Testis (tissue), 3 donors: Measurements from ENCODE around the gene NUP42. TPM values are rescaled to one million over a fixed set of nuclear protein-coding genes. Genes with fewer than 3 reads are reported as not detected.

ENCODE experiments used
- DNase-seq: peaks from one replicate; pipeline ENCODE4 v3.0.0-alpha.2; 2019
- H3K27ac ChIP-seq, 2 donors: fragments of 200-600 bp; sonication (generic); one replicate each; pipeline ENCODE4 v1.5.1; 2019
- H3K27me3 ChIP-seq: fragments of 200-600 bp; sonication (generic); one replicate; pipeline ENCODE4 v1.5.1; 2019
- H3K36me3 ChIP-seq: fragments of 200-600 bp; sonication (generic); one replicate; pipeline ENCODE4 v1.5.1; 2017; ENCODE audit warnings: low read depth; ENCODE audit errors: missing control alignments
- H3K4me1 ChIP-seq: fragments of 200-600 bp; sonication (generic); one replicate; pipeline ENCODE4 v1.5.1; 2019
- H3K4me3 ChIP-seq, 2 donors: fragments of 200-600 bp; sonication (generic); one replicate each; pipeline ENCODE4 v1.5.1; 2017 to 2019
- H3K9me3 ChIP-seq: fragments of 200-600 bp; sonication (generic); one replicate; pipeline ENCODE4 v1.5.1; 2017
- POLR2A ChIP-seq: fragments of 450-650 bp; IDR thresholded peaks from one replicate; pipeline ENCODE4 v1.6.1; 2017; ENCODE audit warnings: antibody characterized with exemption, mild to moderate bottlenecking, moderate library complexity
- WGBS, 2 donors: methylation state at CpG; one replicate each; pipeline ENCODE4 v1.1.5; 2018; 5-methylcytosine and 5-hydroxymethylcytosine counted together
- intact Hi-C: fragments of 100-400 bp; cut with DNase I; formaldehyde crosslinking; loops from one replicate; pipeline ENCODE4 v1.15.1; 2023; ENCODE audit warnings: low total_unique reads
- polyA plus RNA-seq: library from polyadenylated mRNA; stranded (reverse); fragments of 350-450 nt; fragmentation: Illumina TruSeq; extraction: RNeasy Lipid Tissue Mini Kit (QIAGEN cat#74804); gene quantifications from one replicate; pipeline ENCODE4 v1.2.3, GENCODE V29; 2014; ENCODE audit warnings: low read depth, low replicate concordance; ENCODE audit not compliant: insufficient read depth
- total RNA-seq, 2 donors: library from RNA; depleted of rRNA; stranded (reverse); fragments of >200 nt; gene quantifications; one replicate each; pipeline ENCODE4 v1.2.3, GENCODE V29; 2016
- TF ChIP-seq, protein P1 (sequence below), 3 experiments: fragments of 450-650 bp in 2 of 3; fragments of 200-600 bp in 1 of 3; sonication (generic) in 1 of 3; IDR thresholded peaks; one replicate each; pipeline ENCODE4 v1.5.1; 2016 to 2019; ENCODE audit warnings: antibody characterized with exemption in 3 of 3, mild to moderate bottlenecking in 2 of 3, moderate library complexity in 1 of 3

The NUP42 gene
- total and polyA plus RNA-seq, 3 donors from 2014 or later, result 63.3 to 70.4 (median 66.1) TPM

DNA sequence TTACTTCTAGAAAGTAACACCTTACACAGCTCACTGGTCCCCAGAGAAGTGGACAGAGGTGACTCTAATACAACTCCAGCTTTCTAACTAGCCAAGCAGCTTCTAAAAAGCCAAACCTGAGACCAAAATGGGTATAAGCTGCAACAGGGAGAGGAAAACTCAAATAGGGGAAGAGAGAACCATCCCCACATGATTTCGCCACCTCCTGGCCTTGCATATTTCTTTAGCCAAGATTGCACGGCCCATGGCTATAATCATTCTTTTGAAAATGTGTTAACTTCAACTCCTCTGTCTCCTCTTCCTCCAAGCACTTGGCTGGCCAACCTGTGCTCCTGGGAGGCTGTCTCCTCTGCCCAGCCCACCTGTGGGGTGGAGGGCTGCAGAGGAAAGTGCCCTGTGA lies 28.7 kb downstream of the NUP42 start:
- no peaks in the 10 kb centered on the region for H3K36me3 ChIP-seq
- TF ChIP-seq, protein P1, sequence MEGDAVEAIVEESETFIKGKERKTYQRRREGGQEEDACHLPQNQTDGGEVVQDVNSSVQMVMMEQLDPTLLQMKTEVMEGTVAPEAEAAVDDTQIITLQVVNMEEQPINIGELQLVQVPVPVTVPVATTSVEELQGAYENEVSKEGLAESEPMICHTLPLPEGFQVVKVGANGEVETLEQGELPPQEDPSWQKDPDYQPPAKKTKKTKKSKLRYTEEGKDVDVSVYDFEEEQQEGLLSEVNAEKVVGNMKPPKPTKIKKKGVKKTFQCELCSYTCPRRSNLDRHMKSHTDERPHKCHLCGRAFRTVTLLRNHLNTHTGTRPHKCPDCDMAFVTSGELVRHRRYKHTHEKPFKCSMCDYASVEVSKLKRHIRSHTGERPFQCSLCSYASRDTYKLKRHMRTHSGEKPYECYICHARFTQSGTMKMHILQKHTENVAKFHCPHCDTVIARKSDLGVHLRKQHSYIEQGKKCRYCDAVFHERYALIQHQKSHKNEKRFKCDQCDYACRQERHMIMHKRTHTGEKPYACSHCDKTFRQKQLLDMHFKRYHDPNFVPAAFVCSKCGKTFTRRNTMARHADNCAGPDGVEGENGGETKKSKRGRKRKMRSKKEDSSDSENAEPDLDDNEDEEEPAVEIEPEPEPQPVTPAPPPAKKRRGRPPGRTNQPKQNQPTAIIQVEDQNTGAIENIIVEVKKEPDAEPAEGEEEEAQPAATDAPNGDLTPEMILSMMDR (IDR thresholded peaks at IDR 0.05), result no peak
- no peak for TF ChIP-seq POLR2A
- H3K27ac ChIP-seq, result no peak overlapping the region
- H3K9me3 ChIP-seq, result no peaks in the 10 kb centered on the region
- 74 to 77% methylated on average over 2 of the region's 2 CpGs for WGBS, 2 donors
- H3K4me1 ChIP-seq, result peaks cover 4% of the 10 kb centered on the region
- intact Hi-C loops, result no loop called here
- DNase-seq, result no peak
- H3K27me3 ChIP-seq, result no peaks in the 10 kb centered on the region
- no peak overlapping the region for H3K4me3 ChIP-seq

DNA sequence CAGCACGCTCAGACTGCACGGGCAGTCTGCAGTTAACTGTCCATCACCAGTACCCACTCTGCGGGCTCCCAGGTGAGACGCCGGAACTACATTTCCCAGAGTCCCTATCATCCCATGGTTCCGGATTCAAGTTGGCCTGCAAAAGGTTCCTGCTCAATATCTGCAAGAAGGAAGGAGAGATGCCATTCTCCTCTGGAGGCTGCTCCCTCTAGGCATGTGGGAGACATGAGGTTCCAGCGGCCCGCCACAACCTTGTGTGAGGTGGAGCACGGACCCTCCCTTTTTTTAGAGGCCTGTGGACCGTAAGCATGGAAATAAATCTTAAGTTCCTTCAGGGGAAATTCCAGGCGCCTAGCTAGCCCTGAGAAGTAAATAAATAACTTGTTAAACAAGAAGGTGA lies 29.7 kb downstream of the NUP42 start:
- Histone ChIP-seq H3K27ac (no peak overlapping the region), H3K4me1 (peaks cover 4% of the 10 kb centered on the region), H3K27me3 (no peaks in the 10 kb centered on the region), H3K36me3 (no peaks in the 10 kb centered on the region), H3K9me3 (no peaks in the 10 kb centered on the region), H3K4me3 (no peak overlapping the region)
- no peak for TF ChIP-seq POLR2A
- TF ChIP-seq, protein P1 (IDR thresholded peaks at IDR 0.05), result no peak
- DNase-seq, result no peak
- 53 to 67% methylated on average over 11 of the region's 11 CpGs for WGBS, 2 donors
- intact Hi-C loops, result no loop called here

DNA sequence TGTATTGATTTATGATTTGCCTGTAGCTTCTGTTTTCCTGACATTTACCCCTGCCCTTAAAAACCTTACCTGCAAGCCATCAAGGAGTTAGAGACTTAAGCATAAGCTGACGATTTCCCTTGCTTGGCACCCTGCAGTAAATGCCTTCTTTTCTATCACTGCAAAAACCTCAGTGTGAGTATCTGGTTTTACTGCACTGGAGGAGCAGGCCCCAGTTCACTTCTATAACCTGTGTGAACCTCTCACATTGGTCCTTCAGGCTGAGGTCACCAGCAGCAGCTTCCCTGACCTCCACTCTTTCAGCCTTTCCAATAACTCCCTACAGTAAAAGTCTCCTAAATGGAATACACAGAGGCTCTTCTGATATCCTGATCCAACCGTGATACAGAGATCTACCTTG lies 30.5 kb downstream of the NUP42 start:
- H3K9me3 ChIP-seq, result no peaks in the 10 kb centered on the region
- no peak overlapping the region for H3K4me3 ChIP-seq
- H3K27ac ChIP-seq, result no peak overlapping the region
- TF ChIP-seq, protein P1 (IDR thresholded peaks at IDR 0.05), result no peak
- 74 to 89% methylated on average over 2 of the region's 2 CpGs for WGBS, 2 donors
- no peaks in the 10 kb centered on the region for H3K36me3 ChIP-seq
- H3K27me3 ChIP-seq, result no peaks in the 10 kb centered on the region
- H3K4me1 ChIP-seq, result peaks cover under 1% of the 10 kb centered on the region
- DNase-seq, result no peak
- intact Hi-C loops, result no loop called here

DNA sequence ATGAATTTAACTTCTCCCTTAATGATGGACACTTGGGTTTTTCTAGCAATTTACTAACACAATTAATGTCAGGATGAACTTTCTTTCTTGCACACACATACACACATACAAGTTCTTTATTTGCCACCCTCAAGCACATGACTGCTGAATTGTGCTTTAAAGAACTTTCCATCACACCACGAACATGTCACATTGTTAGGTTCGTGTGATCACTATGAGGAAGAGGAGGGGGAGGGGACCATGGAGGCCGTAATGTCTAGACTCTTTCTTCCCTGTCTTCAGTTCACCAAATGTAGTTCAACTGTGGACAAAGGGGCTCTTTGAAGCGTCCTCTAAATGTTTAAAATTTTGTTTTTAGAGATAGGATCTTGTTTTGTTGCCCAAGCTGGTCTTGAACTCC lies 31.0 kb downstream of the NUP42 start:
- no peaks in the 10 kb centered on the region for H3K36me3 ChIP-seq
- intact Hi-C loops, result no loop called here
- no peaks in the 10 kb centered on the region for H3K27me3 ChIP-seq
- H3K9me3 ChIP-seq, result no peaks in the 10 kb centered on the region
- DNase-seq, result no peak
- no peak for TF ChIP-seq POLR2A
- TF ChIP-seq, protein P1 (IDR thresholded peaks at IDR 0.05), result no peak
- WGBS, 2 donors, result 69 to 87% methylated on average over 4 of the region's 4 CpGs
- no peaks in the 10 kb centered on the region for H3K4me1 ChIP-seq
- H3K4me3 ChIP-seq, result no peak overlapping the region
- no peak overlapping the region for H3K27ac ChIP-seq

DNA sequence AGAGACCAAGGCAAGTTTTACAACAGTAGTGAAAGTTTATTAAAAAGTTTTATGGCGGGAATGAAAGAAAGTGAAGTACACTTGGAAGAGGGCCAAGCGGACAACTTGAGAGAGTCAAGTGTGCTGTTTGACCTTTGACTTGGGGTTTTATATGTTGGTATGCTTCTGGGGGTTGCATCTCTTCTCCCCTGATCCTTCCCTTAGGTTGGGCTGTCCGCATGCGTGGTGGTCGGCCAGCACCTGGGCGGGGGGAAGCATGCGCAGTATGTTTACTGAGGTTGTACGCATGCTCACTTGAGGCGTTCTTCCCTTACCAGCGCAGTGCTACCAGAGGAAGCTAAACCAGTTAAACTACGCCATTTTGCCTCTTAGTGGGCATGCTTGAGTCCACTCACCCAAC lies 31.9 kb downstream of the NUP42 start:
- 81 to 82% methylated on average over 11 of the region's 11 CpGs for WGBS, 2 donors
- Histone ChIP-seq H3K36me3 (no peaks in the 10 kb centered on the region), H3K4me1 (no peaks in the 10 kb centered on the region), H3K4me3 (peak overlapping the region; percentile 43 to 46), H3K27ac (peak overlapping the region in 1 of 2 donors; percentile 39), H3K27me3 (no peaks in the 10 kb centered on the region), H3K9me3 (no peaks in the 10 kb centered on the region)
- intact Hi-C loops, result no loop called here
- peak; percentile 74 for DNase-seq
- no peak for TF ChIP-seq POLR2A
- TF ChIP-seq, protein P1 (IDR thresholded peaks at IDR 0.05), result no peak
